SHP77 treated with DMSO at 0.1 percent for 48 hours (cell line): ENCODE data around the gene SPCS3.
"Not testable (repeated sequence)": the region's sequence is repeated elsewhere in the genome, so short reads cannot be mapped to it uniquely, and the experiment has no call there.

Experiments used
- DNase-seq: peaks from one replicate; lab custom pipeline; 2025; lab: John Stamatoyannopoulos, UW

The SPCS3 gene

DNA sequence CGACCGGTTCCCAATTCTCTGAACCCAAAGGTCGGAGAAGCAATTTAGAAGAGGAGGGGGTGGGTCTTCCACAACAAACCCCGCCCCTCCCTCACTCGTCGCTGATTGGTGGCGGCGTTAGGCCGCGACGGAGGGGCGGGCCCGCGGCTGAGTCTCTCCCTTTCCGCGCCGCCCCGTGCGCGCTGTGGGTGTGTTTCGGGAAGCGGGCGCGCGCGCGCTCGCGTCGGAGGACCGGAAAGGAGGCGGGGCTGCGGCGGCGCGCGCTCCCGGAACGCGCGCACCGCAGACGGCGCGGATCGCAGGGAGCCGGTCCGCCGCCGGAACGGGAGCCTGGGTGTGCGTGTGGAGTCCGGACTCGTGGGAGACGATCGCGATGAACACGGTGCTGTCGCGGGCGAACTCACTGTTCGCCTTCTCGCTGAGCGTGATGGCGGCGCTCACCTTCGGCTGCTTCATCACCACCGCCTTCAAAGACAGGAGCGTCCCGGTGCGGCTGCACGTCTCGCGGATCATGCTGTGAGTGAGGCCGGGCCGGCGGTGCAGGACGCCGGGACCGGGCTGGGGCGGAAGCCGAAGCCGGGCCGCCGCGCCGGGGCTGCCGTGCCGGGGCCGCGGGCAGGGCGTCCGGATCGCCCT is at the start of gene SPCS3:
TSS of gene SPCS3 (plus strand) at position 263 of the 636 bp plus-strand sequence. CDS start at position 374, 111 bp downstream.
- peak; percentile 66 for DNase-seq

DNA sequence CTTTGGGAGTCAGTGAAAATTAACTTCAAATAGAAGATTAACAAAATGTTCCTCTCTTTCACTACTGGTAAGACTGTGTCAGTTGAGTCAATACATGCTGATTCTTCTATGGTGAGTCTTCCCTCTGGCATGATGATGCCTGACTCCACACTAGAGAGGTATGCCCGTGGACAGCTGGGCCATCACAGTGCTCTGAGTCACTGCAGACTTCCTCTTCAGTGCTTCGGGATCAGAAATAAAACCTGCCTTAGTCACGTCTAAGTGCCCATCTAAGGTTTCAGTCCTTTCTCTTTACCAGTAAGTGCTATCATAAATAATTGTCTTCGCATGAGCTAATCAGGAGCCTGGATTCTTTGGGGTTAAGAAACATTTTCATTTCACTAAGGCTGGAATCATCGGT is 49.1 kb upstream of the SPCS3 start:
- no peak for DNase-seq

DNA sequence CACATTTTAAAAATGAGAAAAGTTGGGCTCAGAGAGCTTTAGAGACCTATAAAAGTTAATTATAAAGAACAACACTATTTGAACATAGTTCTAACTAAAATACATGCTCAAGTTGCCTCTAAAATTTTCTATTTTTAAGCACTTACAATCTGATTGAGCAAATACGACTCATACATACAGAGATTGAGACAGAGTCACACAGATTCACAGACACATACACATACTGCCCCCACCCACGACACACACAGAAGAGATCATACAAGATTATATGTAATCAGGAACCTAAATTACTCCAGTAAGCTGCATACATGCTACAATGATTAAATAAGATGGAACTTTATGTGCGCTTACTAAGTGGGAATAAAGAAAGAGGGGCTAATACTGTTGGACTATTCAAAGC is 48.0 kb upstream of the SPCS3 start:
- no peak for DNase-seq

DNA sequence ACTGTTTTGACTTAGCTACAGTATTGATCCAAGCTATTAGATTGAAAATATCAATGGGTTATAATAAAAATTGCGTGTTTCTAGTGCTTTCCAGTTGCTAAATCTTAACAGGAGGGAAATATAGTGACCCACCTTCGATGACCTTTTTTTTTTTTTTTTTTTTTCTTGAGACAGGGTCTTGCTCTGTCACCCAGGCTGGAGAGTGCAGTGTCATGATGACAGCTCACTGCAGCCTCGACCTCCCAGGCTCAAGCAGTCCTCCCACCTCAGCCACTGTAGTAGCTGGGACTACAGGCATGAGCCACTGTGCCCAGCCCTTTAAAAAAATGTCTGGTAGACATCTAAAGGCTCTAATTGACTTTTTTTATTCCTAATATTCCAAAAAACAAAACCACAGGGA is 47.0 kb upstream of the SPCS3 start:
- DNase-seq = no peak

DNA sequence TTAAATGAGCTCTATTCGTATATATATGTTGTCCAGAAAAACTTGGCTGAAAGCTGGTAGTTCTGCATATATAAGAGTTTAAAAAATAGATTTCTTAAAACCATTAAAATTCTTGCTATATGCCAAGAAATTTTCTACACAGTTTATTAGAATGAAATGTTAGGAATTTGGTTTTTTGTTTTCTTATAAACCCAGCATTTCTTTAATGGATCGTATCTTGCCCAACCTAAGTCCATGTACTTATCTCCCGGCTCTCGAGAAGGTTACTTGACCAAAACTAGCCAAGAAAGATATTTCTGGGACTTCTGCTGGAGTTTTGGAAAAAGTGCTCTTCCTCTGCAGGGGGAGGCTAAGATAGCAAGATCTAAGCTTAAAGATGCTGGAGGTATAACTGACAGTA is 46.0 kb upstream of the SPCS3 start:
- DNase-seq = no peak

DNA sequence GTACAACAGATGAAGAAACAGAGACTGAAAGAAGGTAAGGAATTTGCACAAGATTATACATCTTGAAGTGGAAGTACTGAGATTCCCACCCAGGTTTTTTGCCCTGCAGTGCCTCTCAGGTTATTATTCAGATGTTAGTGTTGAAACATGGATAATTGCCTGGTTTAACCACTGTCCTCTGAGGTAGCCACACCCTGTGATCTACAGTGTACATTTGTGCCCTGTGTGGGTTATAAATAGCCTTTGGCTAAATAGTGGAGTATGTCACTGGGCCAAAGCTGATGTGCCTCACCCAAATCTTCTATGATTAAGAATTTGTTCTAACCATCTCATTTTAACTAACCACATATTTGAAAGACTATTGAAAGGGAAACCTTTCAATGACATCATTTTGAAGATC is 45.3 kb upstream of the SPCS3 start:
- DNase-seq = no peak

DNA sequence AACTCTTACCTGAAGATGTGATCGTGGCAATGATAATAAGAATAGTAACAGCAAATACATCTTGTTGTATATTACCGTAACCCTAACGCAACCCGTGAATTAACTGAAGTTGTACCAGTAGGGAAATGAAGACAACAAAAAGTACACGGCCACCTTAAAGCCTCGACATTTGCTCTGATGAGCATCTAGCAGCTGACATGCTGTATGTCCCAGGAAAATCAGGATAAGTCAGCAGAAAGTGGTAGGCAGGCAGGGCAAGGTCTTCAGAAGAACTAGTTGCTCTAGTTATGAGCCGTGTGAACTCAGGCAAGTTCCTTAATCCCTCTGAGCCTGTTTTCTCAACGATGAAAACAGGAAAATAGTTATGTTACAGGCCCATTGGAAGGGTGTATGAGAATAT is 43.1 kb upstream of the SPCS3 start:
- no peak for DNase-seq

DNA sequence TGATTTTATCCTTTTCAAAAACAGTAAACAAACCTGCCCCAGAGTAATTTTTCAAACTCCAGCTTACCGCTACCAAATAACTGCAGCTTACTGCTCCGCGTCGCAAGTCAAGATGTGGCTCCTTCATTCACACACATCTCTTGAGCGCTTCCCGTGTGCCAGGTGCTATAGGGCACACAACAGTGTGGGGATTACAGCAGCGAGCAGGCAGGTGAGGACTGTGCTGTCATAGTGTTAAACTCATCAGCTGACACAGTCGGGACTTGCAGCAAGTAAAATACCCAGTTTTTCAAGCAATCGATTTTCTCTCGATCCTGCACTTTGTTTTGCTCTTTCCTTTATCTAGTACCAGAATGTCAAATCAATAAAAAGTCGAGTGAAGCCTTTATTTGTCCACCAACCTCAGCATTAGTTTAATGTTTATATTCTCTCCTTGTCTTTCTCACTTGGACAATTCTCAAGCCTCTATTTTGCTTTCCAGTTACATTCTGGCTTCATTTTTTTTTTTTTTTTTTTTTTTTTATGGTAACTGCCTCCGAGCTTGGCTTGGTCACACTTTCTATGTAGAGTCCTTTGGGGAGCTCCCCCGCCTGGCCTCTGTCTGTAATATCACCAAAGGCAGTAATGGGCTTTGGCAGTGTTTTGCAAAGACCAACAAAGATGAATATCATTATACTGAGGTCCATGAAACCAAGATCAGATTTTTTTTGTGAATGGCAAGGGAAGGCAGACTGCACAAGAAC is 42.4 kb upstream of the SPCS3 start:
- peak; percentile 25 for DNase-seq

DNA sequence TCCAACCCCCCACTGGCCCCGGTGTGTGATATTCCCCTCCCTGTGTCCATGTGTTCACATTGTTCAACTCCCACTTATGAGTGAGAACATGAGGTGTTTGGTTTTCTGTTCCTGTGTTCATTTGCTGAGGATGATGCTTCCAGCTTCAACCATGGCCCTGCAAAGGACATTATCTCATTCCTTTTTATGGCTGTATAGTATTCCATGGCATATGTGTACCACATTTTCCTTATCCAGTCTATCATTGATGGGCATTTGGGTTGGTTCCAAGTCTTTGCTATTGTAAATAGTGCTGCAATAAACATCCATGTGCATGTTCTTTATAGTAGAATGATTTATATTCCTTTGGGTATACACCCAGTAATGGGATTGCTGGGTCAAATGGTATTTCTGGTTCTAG is 40.2 kb upstream of the SPCS3 start:
- DNase-seq = not testable (repeated sequence)

DNA sequence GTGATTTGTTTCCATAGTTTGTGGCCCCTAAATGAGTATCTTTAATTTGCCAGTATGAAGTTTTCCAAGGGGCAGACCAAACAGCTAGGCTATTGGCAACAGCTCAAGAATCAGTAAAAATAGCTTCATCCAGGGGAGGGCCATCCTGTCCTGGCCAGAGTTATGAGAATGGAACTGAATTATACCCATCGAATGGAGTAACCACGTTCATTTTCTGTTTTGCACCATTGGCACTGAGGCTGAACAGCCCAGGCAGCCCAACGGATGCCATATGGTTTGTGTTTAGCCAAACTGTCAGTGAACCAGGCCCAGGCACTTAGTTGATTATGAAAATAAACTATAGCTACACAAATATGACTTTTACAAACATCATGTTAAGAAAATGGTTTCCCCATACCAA is 33.0 kb upstream of the SPCS3 start:
- no peak for DNase-seq

DNA sequence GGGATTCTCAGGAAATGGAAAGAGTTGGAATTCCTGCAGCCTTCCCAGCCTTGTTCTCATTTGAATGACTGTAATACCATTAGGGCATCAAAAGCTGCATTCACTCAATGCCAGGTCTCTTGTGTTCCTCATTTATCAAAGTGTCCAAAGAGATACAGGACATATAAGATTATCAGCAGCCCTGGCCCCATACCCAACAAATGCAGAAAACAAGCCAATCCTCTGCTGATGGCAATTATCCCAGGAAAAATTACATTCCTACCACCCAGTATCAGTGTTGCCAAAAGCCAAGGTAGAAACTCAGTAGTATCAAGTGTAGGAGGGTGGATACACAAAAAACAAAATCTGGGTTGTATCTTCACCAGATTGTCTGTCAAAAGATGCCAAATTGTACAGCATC is 32.2 kb upstream of the SPCS3 start:
- no peak for DNase-seq

DNA sequence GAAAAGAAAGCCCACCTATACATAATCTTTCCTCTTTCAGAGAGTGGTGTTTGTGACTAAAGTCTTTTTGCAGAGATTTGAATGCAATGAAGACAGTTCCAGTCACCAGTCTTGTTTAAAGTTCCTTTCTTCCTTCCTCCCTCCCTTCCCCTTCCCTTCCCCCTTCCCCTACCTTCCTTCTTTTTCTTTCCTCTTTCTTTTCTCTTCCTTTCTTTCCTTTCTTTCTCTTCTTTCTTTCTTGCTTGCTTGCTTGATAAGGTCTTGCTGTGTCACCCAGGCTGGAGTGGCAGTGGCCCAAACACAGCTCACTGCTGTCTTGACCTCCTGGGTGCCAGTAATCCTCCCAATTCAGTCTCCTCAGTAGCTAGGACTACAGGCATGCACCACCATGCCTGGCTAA is 31.7 kb upstream of the SPCS3 start:
- no peak for DNase-seq

DNA sequence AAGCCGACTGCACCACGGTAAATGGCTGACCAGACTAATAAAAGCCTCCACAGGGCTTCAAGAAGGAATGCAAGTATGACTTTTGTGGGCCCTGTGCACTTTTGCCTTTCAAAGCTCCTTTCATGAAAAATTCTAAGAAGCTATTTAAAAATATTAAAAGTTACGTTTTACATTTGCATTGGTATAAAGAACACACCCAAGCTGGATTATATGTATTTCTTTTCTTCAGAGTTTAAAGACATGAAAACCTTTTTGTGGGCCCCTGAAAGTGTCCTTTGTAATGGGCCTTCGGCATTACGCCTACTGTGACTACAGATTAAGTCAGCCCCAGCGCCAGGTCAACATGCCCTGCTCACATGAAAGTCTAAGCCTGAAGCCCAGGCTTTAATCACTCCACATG is 30.2 kb upstream of the SPCS3 start:
- DNase-seq = no peak

DNA sequence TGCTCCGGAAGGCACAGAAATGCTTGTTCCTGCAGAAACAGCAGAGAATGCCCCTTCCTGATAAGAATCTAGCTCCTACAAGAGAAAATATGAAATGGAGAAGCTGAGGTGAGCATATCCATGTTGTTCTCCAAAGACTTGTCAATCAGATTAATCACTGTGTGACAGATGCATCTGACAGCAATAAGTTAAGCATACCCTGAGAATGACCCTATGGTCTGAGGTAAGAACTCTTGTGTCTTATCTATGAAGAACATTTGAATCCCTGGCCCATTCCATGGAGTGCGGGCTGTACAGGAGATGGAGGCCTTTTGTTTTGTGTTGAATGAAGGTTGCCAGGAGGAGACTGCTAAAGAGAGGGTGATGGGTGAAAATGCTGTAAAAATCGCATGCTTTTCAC is 29.2 kb upstream of the SPCS3 start:
- DNase-seq = no peak

DNA sequence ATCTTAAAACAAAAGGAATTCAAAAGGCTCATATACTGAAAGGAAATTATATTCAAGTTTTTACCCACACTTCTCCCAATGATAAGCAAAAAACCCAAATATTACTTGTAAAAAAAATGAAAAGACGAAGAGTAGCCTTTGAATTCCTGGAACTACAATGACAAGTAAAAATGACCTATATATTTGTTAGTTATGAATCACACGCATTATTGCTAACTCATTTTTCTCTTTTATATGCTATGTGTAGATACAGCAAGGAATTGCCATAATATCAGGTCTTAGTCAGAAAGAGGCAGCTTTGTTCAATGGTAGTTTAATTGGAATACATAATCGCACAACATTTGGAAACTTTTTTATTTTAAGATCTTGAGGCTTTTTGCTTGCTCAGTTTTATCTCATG is 28.0 kb upstream of the SPCS3 start:
- no peak for DNase-seq

DNA sequence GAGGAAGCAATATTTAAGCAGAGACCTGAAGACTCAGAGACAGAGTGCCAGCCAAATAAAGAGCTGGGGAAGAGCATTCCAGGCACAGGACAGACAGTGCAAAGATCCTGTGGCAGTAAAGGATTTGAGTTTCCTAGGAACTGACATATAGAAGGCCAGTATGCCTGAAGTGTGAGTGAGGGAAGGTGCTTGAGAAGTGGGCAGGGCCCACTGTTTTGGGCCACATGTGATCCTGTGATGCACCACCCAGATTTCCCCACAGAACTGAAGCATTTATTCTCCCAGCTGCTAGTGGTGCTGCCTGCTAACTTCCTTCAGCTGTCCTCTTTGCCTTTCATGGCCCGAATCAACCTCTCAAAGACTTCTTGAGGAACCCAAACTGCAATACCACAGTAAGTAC is 26.8 kb upstream of the SPCS3 start:
- no peak for DNase-seq

DNA sequence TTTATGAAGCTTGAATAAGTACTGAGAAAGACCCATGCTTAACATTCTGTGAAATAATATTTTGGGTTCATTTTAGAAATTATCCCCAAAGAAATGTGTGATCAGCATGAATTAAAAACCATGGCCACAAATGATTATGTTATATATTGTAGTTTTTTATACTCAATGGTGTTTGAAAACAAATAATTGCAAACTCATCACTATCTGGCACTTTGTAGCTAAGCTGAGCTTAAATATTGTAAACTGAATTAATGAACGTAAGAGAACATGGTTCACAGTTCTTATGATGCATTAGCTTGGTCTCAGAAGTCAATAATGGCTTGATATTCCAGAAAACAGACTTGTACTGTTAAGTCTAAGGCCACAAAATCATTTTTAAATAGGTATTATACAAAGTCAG is 26.1 kb upstream of the SPCS3 start:
- no peak for DNase-seq

DNA sequence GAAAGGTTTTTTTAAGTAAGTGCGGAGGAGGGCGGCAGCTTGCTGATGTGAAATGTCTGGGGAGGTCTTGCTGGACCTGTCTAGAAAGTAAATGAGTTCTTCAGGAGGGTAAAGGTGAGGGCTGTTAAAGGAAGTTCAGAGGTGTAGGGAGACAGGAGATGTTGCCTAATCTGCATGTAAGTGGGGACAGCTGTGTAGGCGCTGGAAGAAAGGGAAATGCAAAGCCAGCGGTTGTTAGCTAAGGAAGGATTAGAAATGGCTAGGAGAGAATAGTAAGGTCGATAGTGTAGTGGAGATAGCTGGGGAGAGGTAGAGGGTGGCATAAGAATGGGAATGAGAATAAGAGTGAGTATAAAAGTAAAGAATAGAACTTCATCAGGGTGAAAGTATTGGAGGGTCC is 23.9 kb upstream of the SPCS3 start:
- not testable (repeated sequence) for DNase-seq

DNA sequence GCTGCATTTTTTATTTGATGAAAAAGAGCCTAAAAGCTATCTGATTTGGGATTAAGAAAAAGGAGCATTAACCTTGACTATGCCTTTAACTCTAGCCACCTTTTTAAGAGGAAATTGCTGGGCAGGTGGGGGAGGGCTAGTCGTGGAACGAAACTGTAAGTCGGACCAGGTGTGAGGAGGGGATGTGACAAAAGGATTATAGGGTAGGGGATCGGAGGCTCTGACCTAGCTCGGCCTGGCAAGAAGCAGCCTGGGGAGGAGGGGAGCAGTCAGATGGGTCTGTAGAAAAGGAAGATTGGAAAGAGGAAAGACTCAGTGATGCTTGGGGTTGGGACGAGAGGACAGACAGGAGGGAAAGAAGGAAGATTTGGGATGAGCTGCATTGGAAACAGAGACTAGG is 21.1 kb upstream of the SPCS3 start:
- DNase-seq = no peak

DNA sequence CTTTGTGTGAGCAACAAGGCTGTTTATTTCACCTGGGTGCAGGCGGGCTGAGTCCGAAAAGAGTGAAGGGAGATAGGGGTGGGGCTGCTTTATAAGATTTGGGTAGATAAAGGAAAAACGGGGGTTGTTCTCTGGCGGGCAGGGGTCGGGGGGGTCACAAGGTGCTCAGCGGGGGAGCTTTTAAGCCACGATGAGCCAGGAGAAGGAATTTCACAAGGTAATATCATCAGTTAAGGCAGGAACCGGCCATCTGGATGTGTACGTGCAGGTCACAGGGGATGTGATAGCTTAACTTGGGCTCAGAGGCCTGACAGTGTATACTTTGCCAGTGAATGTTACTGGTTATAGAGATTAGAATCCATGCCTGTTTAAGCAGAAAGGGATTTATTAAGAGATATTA is 19.7 kb upstream of the SPCS3 start:
- no peak for DNase-seq

DNA sequence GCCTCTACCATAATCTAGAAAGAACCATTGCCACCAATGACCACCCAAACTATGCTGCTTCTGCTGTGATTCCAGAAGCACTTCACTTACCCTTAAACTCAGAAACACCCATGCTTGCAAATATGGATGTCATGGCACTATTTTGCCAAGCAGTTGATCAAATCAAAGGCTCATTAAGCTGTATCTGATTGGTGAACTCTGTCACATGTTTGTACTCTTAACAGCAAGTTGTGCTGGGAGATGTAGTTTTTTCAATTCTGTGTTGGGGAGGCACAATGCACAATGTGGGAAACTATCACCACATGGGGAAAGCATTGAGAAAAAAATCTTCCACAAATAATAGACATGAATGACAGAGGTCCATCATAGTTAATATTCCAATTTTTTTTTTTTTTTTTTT is 19.2 kb upstream of the SPCS3 start:
- no peak for DNase-seq

DNA sequence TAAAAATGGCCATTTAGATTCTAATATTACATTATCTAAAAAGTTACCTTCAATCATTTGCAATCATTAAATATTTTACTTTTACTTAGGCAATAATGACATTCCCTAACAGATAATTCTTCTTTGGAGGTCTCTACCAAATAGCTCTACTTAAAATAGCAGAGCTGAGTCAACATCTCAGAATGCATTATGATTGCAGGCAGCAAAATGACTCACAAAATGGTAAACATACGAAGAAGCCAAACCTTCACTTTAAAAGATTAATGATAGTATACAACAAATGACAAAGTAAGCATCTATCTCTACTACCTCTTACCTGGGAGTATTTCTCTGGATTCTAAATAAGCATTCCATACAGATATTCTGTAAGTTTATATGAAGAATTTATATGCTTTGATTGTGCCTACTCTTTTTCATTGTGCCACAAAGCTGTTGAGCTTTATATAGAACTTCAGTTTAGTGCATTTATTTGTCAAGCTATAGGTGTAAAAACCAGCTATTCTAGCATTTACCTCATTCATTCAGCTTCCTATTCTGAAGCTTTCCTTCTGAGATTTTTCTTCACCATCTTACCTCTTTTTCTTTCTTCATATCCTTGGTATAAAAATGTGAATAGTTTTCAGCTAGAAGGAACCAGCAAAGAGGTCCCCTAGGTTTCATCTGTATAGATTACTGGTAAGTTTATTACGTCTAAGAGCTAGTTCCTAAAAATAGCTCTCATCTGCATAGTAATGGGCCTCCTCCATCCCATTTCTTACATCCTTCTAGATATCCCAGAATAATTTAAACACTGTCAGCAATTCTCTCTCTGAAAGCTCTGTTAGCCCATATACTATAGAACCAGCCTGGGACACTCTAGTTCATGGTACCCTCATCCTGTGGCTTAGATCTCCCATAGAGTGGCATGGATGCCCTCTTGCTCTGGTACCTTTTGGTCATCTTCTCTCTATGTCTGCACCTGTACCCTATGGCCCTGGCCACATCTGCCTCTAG is 17.2 kb upstream of the SPCS3 start:
- no peak for DNase-seq

DNA sequence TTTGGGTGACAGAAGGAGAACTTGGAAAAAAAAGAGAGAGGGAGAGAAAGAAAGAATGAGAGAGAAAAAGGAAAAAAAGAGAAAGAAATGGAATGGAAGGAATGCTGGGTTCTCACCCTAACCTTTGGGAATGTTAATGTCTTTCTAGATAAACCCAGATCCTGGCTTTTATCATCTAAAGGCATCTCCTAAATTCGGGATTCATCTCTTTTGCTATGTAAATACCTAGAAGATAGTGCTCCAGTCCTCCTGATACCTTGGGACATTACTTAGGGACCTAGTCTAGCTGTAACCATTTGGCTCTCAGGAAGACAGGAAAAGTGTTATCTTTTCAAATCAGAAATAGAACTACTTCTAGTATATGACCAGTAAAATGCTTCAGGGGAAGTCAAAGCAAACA is 15.8 kb upstream of the SPCS3 start:
- DNase-seq = no peak
